ENCODE data around the gene KIAA1328. TPM values are rescaled to one million over a fixed set of nuclear protein-coding genes. Genes with fewer than 3 reads are reported as not detected.

The KIAA1328 gene
- total RNA-seq, result 5.4 and 5.8 TPM in 2 replicates

- DNase-seq (ENCODE audit: low read depth) (peak; percentile 68), FAIRE-seq (no peak)
- Histone ChIP-seq H3K36me3 (ENCODE audit: control insufficient read depth, insufficient read depth, low read length) (no peaks in the 10 kb centered on the region), H3K27me3 (ENCODE audit: control insufficient read depth, insufficient read depth, low read length) (no peaks in the 10 kb centered on the region), H3K4me3 (ENCODE audit: low read depth, low read length) (peak within 1 kb of the TSS; percentile 83)
- peak; percentile 54 for TF ChIP-seq CTCF (IDR thresholded peaks at IDR 0.05; ENCODE audit: insufficient read depth, low read length, severe bottlenecking)
Observed at GRCh38 chr18:36828630-36829361, at the start of gene KIAA1328, which contains the start of gene TPGS2. KIAA1328 (plus strand) TSS chr18:36829127; CDS start chr18:36829139, 12 bp downstream. TPGS2 (minus strand) TSS chr18:36829002; CDS start chr18:36828767, 235 bp downstream.

- H3K27me3 ChIP-seq (ENCODE audit: control insufficient read depth, insufficient read depth, low read length), result no peaks in the 10 kb centered on the region
- TF ChIP-seq CTCF (IDR thresholded peaks at IDR 0.05; ENCODE audit: insufficient read depth, low read length, severe bottlenecking), result no peak
- FAIRE-seq, result no peak
- DNase-seq (ENCODE audit: low read depth), result peak; percentile 21
- no peaks in the 10 kb centered on the region for H3K36me3 ChIP-seq (ENCODE audit: control insufficient read depth, insufficient read depth, low read length)
- no peak overlapping the region for H3K4me3 ChIP-seq (ENCODE audit: low read depth, low read length)
Observed at GRCh38 chr18:36780748-36781147, 48.2 kb upstream of the KIAA1328 start.

- Histone ChIP-seq H3K27me3 (ENCODE audit: control insufficient read depth, insufficient read depth, low read length) (no peaks in the 10 kb centered on the region), H3K4me3 (ENCODE audit: low read depth, low read length) (no peak overlapping the region), H3K36me3 (ENCODE audit: control insufficient read depth, insufficient read depth, low read length) (no peaks in the 10 kb centered on the region)
- TF ChIP-seq CTCF (IDR thresholded peaks at IDR 0.05; ENCODE audit: insufficient read depth, low read length, severe bottlenecking), result no peak
- no peak for DNase-seq (ENCODE audit: low read depth)
- FAIRE-seq, result no peak
Observed at GRCh38 chr18:36782710-36783109, 46.2 kb upstream of the KIAA1328 start.

- Histone ChIP-seq H3K36me3 (ENCODE audit: control insufficient read depth, insufficient read depth, low read length) (no peaks in the 10 kb centered on the region), H3K27me3 (ENCODE audit: control insufficient read depth, insufficient read depth, low read length) (no peaks in the 10 kb centered on the region), H3K4me3 (ENCODE audit: low read depth, low read length) (no peak overlapping the region)
- no peak for TF ChIP-seq CTCF (IDR thresholded peaks at IDR 0.05; ENCODE audit: insufficient read depth, low read length, severe bottlenecking)
- FAIRE-seq (no peak), DNase-seq (ENCODE audit: low read depth) (no peak)
Observed at GRCh38 chr18:36783792-36784191, 45.1 kb upstream of the KIAA1328 start.

GRCh38 chr18:36786686-36787085, 42.2 kb upstream of the KIAA1328 start:
- FAIRE-seq, result peak; percentile 66
- TF ChIP-seq CTCF (IDR thresholded peaks at IDR 0.05; ENCODE audit: insufficient read depth, low read length, severe bottlenecking), result no peak
- Histone ChIP-seq H3K36me3 (ENCODE audit: control insufficient read depth, insufficient read depth, low read length) (no peaks in the 10 kb centered on the region), H3K27me3 (ENCODE audit: control insufficient read depth, insufficient read depth, low read length) (no peaks in the 10 kb centered on the region), H3K4me3 (ENCODE audit: low read depth, low read length) (no peak overlapping the region)
- DNase-seq (ENCODE audit: low read depth), result peak; percentile 50
